Ishikawa (cell line): ENCODE measurements around the gene RARA.

Source experiments
- CEBPB ChIP-seq: IDR thresholded peaks from 2 replicates; pipeline ENCODE4 v1.6.1; 2012
- RAD21 ChIP-seq: IDR thresholded peaks from 2 replicates; pipeline ENCODE4 v1.6.1; 2012; ENCODE audit warnings: low read depth
- TAF1 ChIP-seq: IDR thresholded peaks from 2 replicates; pipeline ENCODE4 v1.6.1; 2012; ENCODE audit warnings: low read depth, mild to moderate bottlenecking
- YY1 ChIP-seq: IDR thresholded peaks from 2 replicates; pipeline ENCODE4 v1.6.1; 2012; ENCODE audit warnings: low read depth

GRCh38 chr17:40311575-40311974 is 2.6 kb downstream of the RARA start:
- TF ChIP-seq TAF1, result no peak
- TF ChIP-seq YY1, result no peak
- TF ChIP-seq CEBPB, result peak; percentile 39; the same call in 1 of the 2 replicates
- TF ChIP-seq RAD21, result no peak
